Heart right ventricle (tissue), 16 donors: ENCODE data around the gene DPT. TPM values are rescaled to one million over a fixed set of nuclear protein-coding genes. Genes with fewer than 3 reads are reported as not detected.
A peak's percentile ranks its signal among the peaks of the same experiment; 100 is the strongest.

ENCODE experiments used
- ATAC-seq, 8 donors: fragments of 200-7000 bp; cut with Tn5 transposase; one replicate each; pipeline ENCODE4 v1.9.1; 2020; ENCODE audit warnings: mild to moderate bottlenecking in 8 of 8, moderate library complexity in 8 of 8, moderate number of reproducible peaks in 1 of 8
- DNase-seq, 2 donors: peaks; one replicate each; pipeline ENCODE4 v3.0.0-alpha.2; 2020
- H3K27ac ChIP-seq, 10 donors: fragments of 200-600 bp; sonication (generic) in 2 of 10; one replicate each; pipeline versions ENCODE4 v1.5.0 to v1.8.0; 2020 to 2022; ENCODE audit warnings: mild to moderate bottlenecking in 3 of 10
- H3K27me3 ChIP-seq, 7 donors: fragments of 200-600 bp; one replicate each; pipeline ENCODE4 v1.8.0; 2021 to 2022; ENCODE audit warnings: mild to moderate bottlenecking in 2 of 7
- H3K36me3 ChIP-seq, 9 donors: fragments of 200-600 bp; sonication (generic) in 1 of 9; one replicate each; pipeline versions ENCODE4 v1.5.0 to v1.8.0; 2020 to 2022; ENCODE audit warnings: mild to moderate bottlenecking in 2 of 9
- H3K4me1 ChIP-seq, 9 donors: fragments of 200-600 bp; sonication (generic) in 1 of 9; one replicate each; pipeline versions ENCODE4 v1.5.0 to v1.8.0; 2020 to 2022; ENCODE audit warnings: mild to moderate bottlenecking in 4 of 9
- H3K4me3 ChIP-seq, 10 donors: fragments of 200-600 bp; sonication (generic) in 2 of 10; one replicate each; pipeline versions ENCODE4 v1.5.0 to v1.8.0; 2020 to 2022; ENCODE audit warnings: mild to moderate bottlenecking in 7 of 10, moderate library complexity in 2 of 10
- H3K9me3 ChIP-seq, 11 donors: fragments of 200-600 bp in 10 of 11; sonication (generic) in 2 of 11; one replicate each; pipeline versions ENCODE4 v1.5.0 to v1.8.0; 2013 to 2022; ENCODE audit warnings: mild to moderate bottlenecking in 2 of 11, control low read depth in 1 of 11, moderate library complexity in 1 of 11
- WGBS, 2 donors: extraction: QIAGEN DNeasy Blood & Tissue Kit; methylation state at CpG; one replicate each; pipeline ENCODE4 v1.1.7; 2013; ENCODE audit warnings: inconsistent platforms in 1 of 2; 5-methylcytosine and 5-hydroxymethylcytosine counted together
- intact Hi-C, 10 donors: fragments of 100-400 bp; cut with DNase I; formaldehyde crosslinking; loops; one replicate each; pipeline versions ENCODE4 v1.11.1 to v1.14.2; 2022
- polyA plus RNA-seq, 2 donors: library from polyadenylated mRNA; stranded (reverse); fragments of 200-250 nt; gene quantifications; one replicate each; pipeline ENCODE4 v1.2.3, GENCODE V29; 2013
- total RNA-seq, 10 donors: library from RNA; stranded (reverse); fragmentation: NEBNext Ultra II Directional in 3 of 10; extraction: Animal tissue kit (Norgen Biotek cat#: 25700) in 3 of 10; gene quantifications; one replicate each; pipeline versions ENCODE4 v1.2.1 to v1.2.4, GENCODE V29; 2021 to 2023
- TF ChIP-seq, protein P1 (sequence below), 9 donors: fragments of 200-600 bp; sonication (generic) in 2 of 9; IDR thresholded peaks; one replicate each; pipeline versions ENCODE4 v1.5.0 to v1.8.0; 2021 to 2022; ENCODE audit warnings: antibody characterized with exemption in 9 of 9, mild to moderate bottlenecking in 5 of 9, moderate library complexity in 1 of 9
- donor health status: Arrhythmogenic right ventricular cardiomyopathy.
- donor health status: ischemic (EF 13 %, LVEDD 7.1; RV severe dilation, severe dysfunction).
- donor health status: healthy with polysubstance abuse.
- donor health status: DM: no; HTN: yes; CAD: no.
- donor health status: DM: no; HTN: no; CAD: no.
- donor health status: ischemic (EF 25% LVEDD 6.9; RV normal size, moderate dysfunction).
- donor health status: ischemic (EF 25% LVEDD 5.7; RV mildly dilated, moderate dysfunction).
- donor health status: healthy.
- donor health status: DM: yes; HTN: yes; CAD: no.
- donor health status: Ischemic cardiomyopathy.
- donor health status: ischemic (EF 35%, LVEDD 5.7; RV mildly dilated, moderate dysfunction).
- donor health status: nonischemic (EF 11% LVEDD 7.7; RV severe dilation, severe dysfunction).
- donor health status: DM: yes; HTN: yes; CAD: no.
- donor health status: PGD.
- donor health status: ischemic (EF 29% LVEDD 5.4; RV normal size, mild dysfunction).
- donor health status: nonischemic (EF 23%, LVEDD 6.1; RV moderate dilation, normal function).

Gene DPT
- total and polyA plus RNA-seq, 12 donors: 25.4 to 74.1 (median 39.3) TPM

DNA sequence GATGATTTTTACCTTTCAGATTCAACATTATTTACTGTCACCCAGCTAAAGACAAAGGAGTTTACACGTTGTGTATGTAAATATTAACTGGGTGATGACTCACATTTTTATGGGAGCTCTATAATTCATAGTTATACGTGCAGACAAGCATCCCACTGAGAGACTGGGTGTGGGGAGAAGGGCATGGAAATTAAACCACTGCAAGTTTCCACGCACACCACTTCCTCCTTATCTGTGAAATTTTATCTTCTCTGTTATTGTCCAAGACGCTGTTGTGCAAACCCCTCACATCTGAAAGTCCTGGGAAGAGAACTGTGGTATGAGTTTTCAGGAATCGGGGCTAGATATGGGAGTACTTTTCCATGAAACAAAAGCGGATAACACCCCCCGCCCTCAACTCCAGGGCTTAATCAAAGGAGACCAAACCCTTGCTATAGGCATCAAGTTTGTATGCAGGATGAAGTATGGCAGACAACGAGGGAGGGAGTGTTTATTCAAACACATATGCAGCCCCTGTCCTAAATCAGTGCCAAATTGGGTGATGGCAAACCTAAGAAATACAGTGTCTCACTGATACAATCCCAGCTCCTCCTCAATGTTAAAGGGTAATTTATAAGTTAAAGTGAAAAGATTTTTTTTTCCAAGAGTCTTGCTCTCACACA is 23.3 kb upstream of the DPT start:
- no peaks in the 10 kb centered on the region for H3K36me3 ChIP-seq
- no peaks in the 10 kb centered on the region for H3K9me3 ChIP-seq
- TF ChIP-seq, protein P1, sequence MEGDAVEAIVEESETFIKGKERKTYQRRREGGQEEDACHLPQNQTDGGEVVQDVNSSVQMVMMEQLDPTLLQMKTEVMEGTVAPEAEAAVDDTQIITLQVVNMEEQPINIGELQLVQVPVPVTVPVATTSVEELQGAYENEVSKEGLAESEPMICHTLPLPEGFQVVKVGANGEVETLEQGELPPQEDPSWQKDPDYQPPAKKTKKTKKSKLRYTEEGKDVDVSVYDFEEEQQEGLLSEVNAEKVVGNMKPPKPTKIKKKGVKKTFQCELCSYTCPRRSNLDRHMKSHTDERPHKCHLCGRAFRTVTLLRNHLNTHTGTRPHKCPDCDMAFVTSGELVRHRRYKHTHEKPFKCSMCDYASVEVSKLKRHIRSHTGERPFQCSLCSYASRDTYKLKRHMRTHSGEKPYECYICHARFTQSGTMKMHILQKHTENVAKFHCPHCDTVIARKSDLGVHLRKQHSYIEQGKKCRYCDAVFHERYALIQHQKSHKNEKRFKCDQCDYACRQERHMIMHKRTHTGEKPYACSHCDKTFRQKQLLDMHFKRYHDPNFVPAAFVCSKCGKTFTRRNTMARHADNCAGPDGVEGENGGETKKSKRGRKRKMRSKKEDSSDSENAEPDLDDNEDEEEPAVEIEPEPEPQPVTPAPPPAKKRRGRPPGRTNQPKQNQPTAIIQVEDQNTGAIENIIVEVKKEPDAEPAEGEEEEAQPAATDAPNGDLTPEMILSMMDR (IDR thresholded peaks at IDR 0.05): no peak
- DNase-seq (no peak), ATAC-seq (no peak)
- WGBS, 2 donors: 50 to 60% methylated on average over 8 of the region's 8 CpGs
- H3K27ac ChIP-seq: no peak overlapping the region
- H3K27me3 ChIP-seq: no peaks in the 10 kb centered on the region
- no peak overlapping the region for H3K4me3 ChIP-seq
- H3K4me1 ChIP-seq: no peaks in the 10 kb centered on the region
- intact Hi-C loops: no loop called here

DNA sequence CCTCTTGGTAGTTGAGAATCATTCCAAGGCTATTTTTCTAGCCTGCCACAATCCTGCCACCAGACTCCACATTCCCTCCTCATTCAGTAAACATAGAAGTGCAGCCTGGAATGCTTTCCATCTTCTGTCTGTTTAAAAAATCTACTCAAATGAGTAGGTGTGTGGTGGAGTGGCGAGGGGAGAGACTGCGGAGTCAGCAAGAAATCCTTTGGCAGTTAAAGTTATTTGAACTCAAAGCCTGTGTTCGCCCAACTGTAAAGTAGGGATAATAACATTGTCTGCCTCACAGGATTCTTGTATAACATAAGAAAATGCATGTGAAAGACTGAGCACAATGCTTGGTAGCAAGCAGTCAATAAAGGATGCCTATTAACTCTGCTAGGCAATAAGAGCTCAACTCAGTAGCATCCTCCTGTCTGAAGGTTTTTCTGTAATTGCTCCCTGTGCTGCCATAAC is 22.2 kb upstream of the DPT start:
- no peak for ATAC-seq
- H3K9me3 ChIP-seq: no peaks in the 10 kb centered on the region
- no peak overlapping the region for H3K4me3 ChIP-seq
- H3K36me3 ChIP-seq: no peaks in the 10 kb centered on the region
- TF ChIP-seq, protein P1 (IDR thresholded peaks at IDR 0.05): no peak
- intact Hi-C loops: no loop called here
- no peak overlapping the region for H3K27ac ChIP-seq
- no peak for DNase-seq
- H3K27me3 ChIP-seq: no peaks in the 10 kb centered on the region
- WGBS, 2 donors: 71 to 88% methylated on average over 3 of the region's 3 CpGs
- H3K4me1 ChIP-seq: no peaks in the 10 kb centered on the region

DNA sequence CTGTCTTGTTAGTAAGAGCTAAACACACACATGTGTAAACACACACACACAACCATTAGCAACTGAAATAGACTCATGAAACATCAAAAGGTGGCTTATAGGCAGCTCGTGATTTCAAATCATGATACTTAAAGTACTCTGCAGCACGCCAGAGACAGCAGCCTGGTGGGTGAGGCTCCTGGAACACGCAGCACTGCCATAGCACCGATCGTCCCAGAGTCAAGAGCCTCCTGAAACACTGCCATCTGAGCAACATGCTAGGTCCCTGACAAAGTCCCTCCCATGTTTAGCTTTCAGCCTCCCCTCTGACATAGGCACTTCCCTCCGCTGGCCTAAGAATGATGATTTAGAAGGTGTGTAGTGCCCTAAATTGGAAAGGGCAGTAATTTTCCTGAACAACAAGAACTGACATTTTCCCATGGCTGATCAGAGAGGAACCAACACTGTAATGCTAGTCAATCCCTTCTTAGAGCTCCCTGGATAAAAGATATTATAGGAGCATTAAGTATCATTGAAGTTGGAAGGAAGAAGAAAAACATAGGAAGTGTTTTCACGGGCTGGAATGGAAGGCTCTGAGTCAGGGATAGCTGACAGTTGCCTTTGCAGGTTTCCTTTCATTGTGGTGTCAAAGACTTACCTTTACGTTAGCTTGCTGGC is 14.1 kb upstream of the DPT start:
- intact Hi-C loops: no loop called here
- no peaks in the 10 kb centered on the region for H3K36me3 ChIP-seq
- peak in 6 of 8 donors; percentile 35 to 95 (median 63) for ATAC-seq

DNA sequence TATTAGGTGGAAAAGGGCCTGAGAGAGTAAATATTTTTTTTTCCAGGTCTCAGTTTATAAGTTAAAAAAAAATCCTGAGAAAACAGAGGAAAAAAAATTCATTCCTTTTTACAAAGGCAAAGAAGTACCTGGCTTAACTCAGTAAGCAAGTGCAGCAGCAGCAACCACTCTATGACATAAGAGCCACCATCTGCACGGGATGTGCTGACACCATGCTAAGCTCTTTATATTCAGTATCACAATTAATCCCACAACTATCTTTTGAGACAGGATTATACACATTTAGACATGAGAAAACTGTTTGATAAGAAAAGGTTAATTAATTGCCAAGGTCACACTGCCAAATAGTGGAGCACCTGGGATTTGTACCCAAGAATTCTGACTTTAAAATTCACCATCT is 13.4 kb upstream of the DPT start:
- WGBS, 2 donors: 78 to 81% methylated on average over 1 of the region's 1 CpG
- DNase-seq (no peak), ATAC-seq (peak in 1 of 8 donors; percentile 39)
- Histone ChIP-seq H3K27ac (no peak overlapping the region), H3K4me1 (peaks cover 0 to 17% (median 8%) of the 10 kb centered on the region in 9 donors), H3K27me3 (no peaks in the 10 kb centered on the region), H3K9me3 (no peaks in the 10 kb centered on the region), H3K4me3 (no peak overlapping the region), H3K36me3 (no peaks in the 10 kb centered on the region)
- intact Hi-C loops: no loop called here
- TF ChIP-seq, protein P1 (IDR thresholded peaks at IDR 0.05): no peak

More for the DNA sequence above, 14.1 kb upstream of the DPT start:
- 44 to 68% methylated on average over 8 of the region's 8 CpGs for WGBS, 2 donors
- Histone ChIP-seq H3K4me1 (peaks cover 0 to 10% (median 1%) of the 10 kb centered on the region in 9 donors), H3K4me3 (no peak overlapping the region), H3K27ac (no peak overlapping the region), H3K9me3 (no peaks in the 10 kb centered on the region), H3K27me3 (no peaks in the 10 kb centered on the region)
- TF ChIP-seq, protein P1 (IDR thresholded peaks at IDR 0.05): no peak
- no peak for DNase-seq
